Progenitor cell of endocrine pancreas (in vitro differentiated cells): ENCODE data around the gene DAZAP1. TPM values are rescaled to one million over a fixed set of nuclear protein-coding genes. Genes with fewer than 3 reads are reported as not detected.

Source experiments
- DNase-seq: peaks from one replicate; pipeline ENCODE4 v3.0.0; 2021; ENCODE audit warnings: low spot score; ENCODE audit not compliant: unreplicated experiment
- H3K27ac Mint-ChIP-seq: 2 replicates; pipeline ENCODE4 v1.8.0; 2021; ENCODE audit warnings: mild to moderate bottlenecking, moderate library complexity, mixed read lengths
- H3K27me3 Mint-ChIP-seq: 2 replicates; pipeline ENCODE4 v1.8.0; 2021; ENCODE audit warnings: mixed read lengths
- H3K36me3 Mint-ChIP-seq: 2 replicates; pipeline ENCODE4 v1.8.0; 2022; ENCODE audit warnings: mixed read lengths; ENCODE audit not compliant: insufficient read depth
- H3K4me1 Mint-ChIP-seq: 2 replicates; pipeline ENCODE4 v1.8.0; 2021; ENCODE audit warnings: low read depth, mixed read lengths
- H3K4me3 Mint-ChIP-seq: 2 replicates; pipeline ENCODE4 v1.8.0; 2021; ENCODE audit warnings: low read depth, mild to moderate bottlenecking, moderate library complexity, mixed read lengths
- H3K9me3 Mint-ChIP-seq: 2 replicates; pipeline ENCODE4 v1.8.0; 2021; ENCODE audit warnings: low read depth, mixed read lengths
- total RNA-seq: library from RNA; stranded (reverse); gene quantifications from 2 replicates; pipeline ENCODE4 v1.2.1, GENCODE V29; 2021
- TF ChIP-seq, protein P1 (sequence below): fragments of 200-600 bp; sonication (generic); IDR thresholded peaks from one replicate; pipeline ENCODE4 v1.5.0; 2021; ENCODE audit warnings: antibody characterized with exemption, mild to moderate bottlenecking; ENCODE audit not compliant: unreplicated experiment

Gene DAZAP1
- total RNA-seq, 1 donor from 2014 or later: 131 TPM

DNA sequence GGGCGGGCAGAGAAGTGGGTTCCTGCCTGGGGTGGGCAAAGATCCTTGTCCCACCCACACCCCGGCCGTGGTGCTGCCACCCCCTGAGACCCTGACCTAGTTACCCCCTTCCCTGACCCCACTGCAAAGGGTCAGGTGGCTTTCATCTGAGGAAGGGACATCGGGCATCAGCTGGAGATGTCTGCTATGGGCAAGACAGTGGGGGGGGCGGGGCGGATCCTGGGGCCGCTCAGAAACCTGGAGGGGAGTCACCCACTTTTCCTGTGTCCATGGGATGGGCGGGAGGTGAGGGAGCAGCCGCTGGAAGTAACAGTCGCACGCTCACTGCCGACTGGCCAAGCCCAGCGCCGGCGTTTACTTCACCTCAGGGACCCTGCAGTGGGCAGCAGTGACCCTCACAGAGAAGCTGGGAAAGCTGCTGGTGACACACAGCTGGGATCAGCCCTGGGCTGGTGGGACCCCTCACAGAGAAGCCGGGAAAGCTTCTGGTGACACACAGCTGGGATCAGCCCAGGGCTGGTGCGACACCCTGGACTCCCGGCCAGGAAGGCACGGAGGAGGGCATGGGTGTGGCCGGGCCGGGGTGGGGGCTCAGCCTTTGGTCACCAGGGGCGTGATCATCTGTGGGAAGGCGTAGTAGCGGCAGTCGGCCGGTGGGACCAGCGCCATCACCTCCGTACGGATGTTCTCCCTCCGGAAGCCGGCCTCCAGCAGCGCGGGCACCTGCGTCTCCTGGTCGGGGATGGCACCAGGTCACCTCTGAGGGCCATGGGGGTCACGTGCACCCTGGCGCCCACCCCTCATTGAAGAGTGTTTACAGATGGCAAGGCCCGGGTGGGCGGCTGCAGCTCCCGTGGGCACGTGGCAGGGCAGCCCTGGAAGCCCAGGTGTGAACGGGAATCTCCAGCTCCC is 10.4 kb upstream of the DAZAP1 start:
- H3K27ac Mint-ChIP-seq: no peak overlapping the region
- TF ChIP-seq, protein P1, sequence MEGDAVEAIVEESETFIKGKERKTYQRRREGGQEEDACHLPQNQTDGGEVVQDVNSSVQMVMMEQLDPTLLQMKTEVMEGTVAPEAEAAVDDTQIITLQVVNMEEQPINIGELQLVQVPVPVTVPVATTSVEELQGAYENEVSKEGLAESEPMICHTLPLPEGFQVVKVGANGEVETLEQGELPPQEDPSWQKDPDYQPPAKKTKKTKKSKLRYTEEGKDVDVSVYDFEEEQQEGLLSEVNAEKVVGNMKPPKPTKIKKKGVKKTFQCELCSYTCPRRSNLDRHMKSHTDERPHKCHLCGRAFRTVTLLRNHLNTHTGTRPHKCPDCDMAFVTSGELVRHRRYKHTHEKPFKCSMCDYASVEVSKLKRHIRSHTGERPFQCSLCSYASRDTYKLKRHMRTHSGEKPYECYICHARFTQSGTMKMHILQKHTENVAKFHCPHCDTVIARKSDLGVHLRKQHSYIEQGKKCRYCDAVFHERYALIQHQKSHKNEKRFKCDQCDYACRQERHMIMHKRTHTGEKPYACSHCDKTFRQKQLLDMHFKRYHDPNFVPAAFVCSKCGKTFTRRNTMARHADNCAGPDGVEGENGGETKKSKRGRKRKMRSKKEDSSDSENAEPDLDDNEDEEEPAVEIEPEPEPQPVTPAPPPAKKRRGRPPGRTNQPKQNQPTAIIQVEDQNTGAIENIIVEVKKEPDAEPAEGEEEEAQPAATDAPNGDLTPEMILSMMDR: no peak
- no peaks in the 10 kb centered on the region for H3K27me3 Mint-ChIP-seq
- H3K36me3 Mint-ChIP-seq: peaks cover 3% of the 10 kb centered on the region
- no peaks in the 10 kb centered on the region for H3K9me3 Mint-ChIP-seq
- DNase-seq: no peak
- H3K4me1 Mint-ChIP-seq: no peaks in the 10 kb centered on the region
- no peak overlapping the region for H3K4me3 Mint-ChIP-seq

DNA sequence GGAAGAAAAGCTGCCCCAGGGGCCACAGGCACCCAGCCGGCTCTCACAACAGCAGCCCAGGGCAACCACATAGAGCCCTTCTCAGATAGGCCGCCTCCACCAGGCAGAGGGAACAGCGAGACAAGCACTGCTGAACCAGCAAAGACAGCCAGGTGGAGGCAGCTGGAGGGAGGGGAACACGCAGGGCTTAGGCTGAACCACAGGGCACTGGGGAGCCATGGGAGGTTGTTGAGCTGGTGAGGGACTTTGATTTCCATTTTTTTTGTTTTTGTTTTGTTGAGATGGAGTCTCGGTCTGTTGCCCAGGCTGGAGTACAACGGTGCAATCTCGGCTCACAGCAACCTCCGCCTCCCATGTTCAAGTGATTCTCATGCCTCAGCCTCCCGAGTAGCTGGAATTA is 9.5 kb upstream of the DAZAP1 start:
- Mint-ChIP-seq H3K9me3 (no peaks in the 10 kb centered on the region), H3K36me3 (no peaks in the 10 kb centered on the region), H3K4me1 (peaks cover 1% of the 10 kb centered on the region), H3K4me3 (no peak overlapping the region), H3K27me3 (no peaks in the 10 kb centered on the region), H3K27ac (no peak overlapping the region)
- TF ChIP-seq, protein P1: no peak
- no peak for DNase-seq

DNA sequence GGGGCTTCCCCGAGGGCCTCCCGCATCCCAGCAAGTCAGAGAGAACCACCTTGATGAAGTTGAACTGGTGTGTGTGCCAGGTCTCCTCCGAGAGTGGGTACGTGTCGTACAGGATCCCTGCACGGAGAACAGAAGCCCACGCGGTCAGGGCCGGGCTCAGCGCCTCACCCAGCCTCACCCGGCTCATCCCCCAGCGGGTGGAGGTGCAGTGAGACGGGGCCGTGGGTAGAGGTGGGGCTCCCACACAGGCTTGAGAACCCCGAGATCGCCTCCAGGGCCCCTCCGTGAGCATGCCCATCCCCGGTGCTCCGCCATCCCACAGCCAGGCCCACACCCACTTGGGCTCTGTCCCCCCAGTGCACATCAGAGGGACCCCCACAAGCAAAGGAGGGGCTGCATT is 8.3 kb upstream of the DAZAP1 start:
- TF ChIP-seq, protein P1: no peak
- no peak for DNase-seq
- Mint-ChIP-seq H3K4me3 (no peak overlapping the region), H3K4me1 (peaks cover 1% of the 10 kb centered on the region), H3K27ac (no peak overlapping the region), H3K36me3 (no peaks in the 10 kb centered on the region), H3K27me3 (no peaks in the 10 kb centered on the region), H3K9me3 (no peaks in the 10 kb centered on the region)

DNA sequence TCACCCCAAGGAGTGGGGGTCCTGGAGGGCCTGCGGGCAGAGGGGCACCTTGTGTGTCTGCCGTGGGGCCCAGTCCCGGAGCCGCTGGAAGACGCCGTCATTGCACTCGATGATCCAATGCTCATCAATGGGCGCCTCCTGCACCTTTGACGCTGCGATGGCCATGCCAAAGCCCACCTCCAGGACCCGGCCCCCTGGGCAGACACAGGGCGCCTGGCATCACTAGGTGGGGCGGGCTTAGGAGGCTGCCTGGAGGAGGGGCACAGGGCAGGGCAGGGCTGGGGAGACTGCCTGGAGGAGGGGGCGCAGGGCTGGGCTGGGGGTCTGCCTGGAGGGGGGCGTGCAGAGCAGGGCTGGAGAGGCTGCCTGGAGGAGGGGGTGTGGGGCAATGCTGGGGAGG is 7.6 kb upstream of the DAZAP1 start:
- Mint-ChIP-seq H3K9me3 (no peaks in the 10 kb centered on the region), H3K27ac (no peak overlapping the region), H3K36me3 (no peaks in the 10 kb centered on the region), H3K27me3 (no peaks in the 10 kb centered on the region), H3K4me1 (peaks cover 1% of the 10 kb centered on the region), H3K4me3 (no peak overlapping the region)
- TF ChIP-seq, protein P1: no peak
- no peak for DNase-seq

DNA sequence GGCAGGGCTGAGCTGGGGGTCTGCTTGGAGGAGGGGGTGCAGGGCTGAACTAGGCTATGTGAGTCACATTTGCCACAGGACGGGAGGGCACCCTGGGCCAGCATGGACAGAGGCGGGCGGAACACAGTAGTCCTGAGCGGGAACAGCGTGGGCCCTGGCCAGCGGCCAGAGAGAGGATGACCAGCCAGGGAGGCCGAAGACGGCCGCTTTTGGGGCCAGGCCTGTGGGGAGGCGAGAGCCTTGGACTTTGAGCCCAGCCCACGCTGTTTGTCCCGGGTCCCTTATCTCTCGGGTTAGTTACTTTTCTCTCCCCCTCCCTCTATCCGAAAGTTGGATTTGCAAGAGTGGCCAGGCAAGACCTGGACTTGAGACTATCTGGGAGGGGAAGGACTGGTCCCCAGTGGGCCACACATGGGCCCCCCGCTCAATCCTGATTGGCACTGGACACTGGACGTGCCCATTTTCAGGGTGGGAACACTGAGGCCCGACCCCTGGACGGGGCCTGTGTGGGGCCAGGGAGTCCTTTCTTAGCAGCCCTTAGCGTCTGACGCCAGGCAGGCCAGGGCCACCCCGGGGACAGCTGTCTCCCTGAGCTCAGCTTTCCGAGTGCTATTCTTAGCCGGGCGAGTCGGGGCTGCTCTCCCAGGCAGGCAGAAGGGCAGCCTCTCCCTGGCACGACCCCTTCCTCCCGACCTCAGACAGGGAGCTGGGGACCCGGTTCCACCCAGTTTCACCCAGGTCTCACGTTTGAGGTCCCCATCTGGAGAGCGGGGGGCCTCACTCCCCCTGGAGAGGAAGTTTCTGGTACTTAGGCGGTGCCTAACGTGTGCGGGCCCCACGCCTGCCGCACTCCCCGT is 6.9 kb upstream of the DAZAP1 start:
- Mint-ChIP-seq H3K4me3 (peak overlapping the region; percentile 65), H3K9me3 (no peaks in the 10 kb centered on the region), H3K36me3 (no peaks in the 10 kb centered on the region), H3K27me3 (no peaks in the 10 kb centered on the region), H3K27ac (no peak overlapping the region), H3K4me1 (peaks cover 1% of the 10 kb centered on the region)
- no peak for DNase-seq
- TF ChIP-seq, protein P1: no peak
